K562 (cell line): ENCODE results near the gene FBXW9. TPM values are rescaled to one million over a fixed set of nuclear protein-coding genes. Genes with fewer than 3 reads are reported as not detected.

Source experiments
- BRD4 ChIP-seq: fragments of 200-600 bp; sonication (generic); IDR thresholded peaks from 2 replicates; pipeline ENCODE4 v1.6.1; 2017; ENCODE audit warnings: inconsistent platforms
- ELF4 ChIP-seq: fragments of 450-650 bp; formaldehyde crosslinking; IDR thresholded peaks from 2 replicates; pipeline ENCODE4 v1.4.0; 2022; ENCODE audit warnings: missing genetic modification characterization
- EP300 ChIP-seq: IDR thresholded peaks from 2 replicates; pipeline ENCODE4 v1.6.1; 2012; ENCODE audit warnings: low read length, improper control_type of control experiment
- KDM5B ChIP-seq: fragments of 200-600 bp; sonication (generic); IDR thresholded peaks from 2 replicates; pipeline ENCODE4 v1.6.1; 2012; ENCODE audit warnings: low read depth, mild to moderate bottlenecking, moderate library complexity, low read length, control low read depth, inconsistent platforms; ENCODE audit not compliant: insufficient replicate concordance
- MAFF ChIP-seq: IDR thresholded peaks from 2 replicates; pipeline ENCODE4 v1.6.1; 2012; ENCODE audit warnings: low read length, improper control_type of control experiment
- SETDB1 ChIP-seq: IDR thresholded peaks from one replicate; pipeline ENCODE4 v1.6.1; 2012; ENCODE audit warnings: low read length, control low read depth, inconsistent platforms
- SP1 ChIP-seq: sonication (generic); formaldehyde crosslinking; IDR thresholded peaks from 2 replicates; pipeline ENCODE4 v1.8.1; 2022; ENCODE audit warnings: mild to moderate bottlenecking, missing genetic modification reagents
- SRSF9 ChIP-seq: fragments of 200-400 bp; formaldehyde crosslinking; IDR thresholded peaks from 2 replicates; pipeline ENCODE4 v1.6.1; 2017; ENCODE audit warnings: low read depth, low read length, borderline replicate concordance
- TAF15 ChIP-seq: fragments of 200-400 bp; formaldehyde crosslinking; IDR thresholded peaks from 2 replicates; pipeline ENCODE4 v1.6.1; 2017; ENCODE audit warnings: mild to moderate bottlenecking, low read depth, low read length, moderate library complexity
- TGIF2 ChIP-seq: sonication (generic); formaldehyde crosslinking; IDR thresholded peaks from 2 replicates; pipeline ENCODE4 v1.8.1; 2022; ENCODE audit warnings: mild to moderate bottlenecking, missing genetic modification reagents, moderate library complexity
- ZNF124 ChIP-seq: sonication (generic); formaldehyde crosslinking; IDR thresholded peaks from 2 replicates; pipeline ENCODE4 v1.8.1; 2022; ENCODE audit warnings: missing genetic modification reagents
- ZNF174 ChIP-seq: fragments of 250-450 bp; sonication (Bioruptor Pico); IDR thresholded peaks from 2 replicates; pipeline ENCODE4 v1.4.0; 2020; ENCODE audit warnings: mild to moderate bottlenecking
- ZNF696 ChIP-seq: fragments of 250-450 bp; sonication (Bioruptor Pico); conservative IDR thresholded peaks from 2 replicates; pipeline ENCODE4 v1.4.0; 2020; ENCODE audit warnings: mild to moderate bottlenecking, moderate library complexity
- polyA plus RNA-seq, 8 experiments: library from polyadenylated mRNA; depleted of rRNA in 4 of 8; stranded (reverse) in 5 of 8; unstranded in 3 of 8; fragments of >200 nt; fragmentation: Nextera tagmentation in 2 of 8; fragmentation: Illumina TruSeq in 1 of 8; extraction: Ambion mirVana in 2 of 8; extraction: Trizol in 1 of 8; gene quantifications; 2 replicates each; pipeline versions ENCODE4 v1.2.1 to v1.2.3, GENCODE V29; 2011 to 2014; ENCODE audit warnings: inconsistent platforms in 1 of 8, missing spikeins in 1 of 8
- total RNA-seq, 7 experiments: library from RNA; depleted of rRNA in 6 of 7; stranded (reverse); fragments of >200 nt in 6 of 7; fragmentation: Illumina TruSeq in 2 of 7; extraction: Trizol in 2 of 7; gene quantifications; 2 replicates each; pipeline versions ENCODE4 v1.2.1 to v1.2.3, GENCODE V29; 2011 to 2021; ENCODE audit warnings: low replicate concordance in 1 of 7
- TF ChIP-seq, protein P1 (sequence below), 2 experiments: fragments of 150-350 bp in 1 of 2; IDR thresholded peaks; 2 replicates each; pipeline ENCODE4 v1.6.1; 2012 to 2016; ENCODE audit warnings: low read depth in 2 of 2, low read length in 2 of 2, mild to moderate bottlenecking in 1 of 2, moderate library complexity in 1 of 2
- TF ChIP-seq, protein P2 (sequence below): fragments of 250-450 bp; sonication (Bioruptor Pico); IDR thresholded peaks from 2 replicates; pipeline ENCODE4 v1.5.0; 2021; ENCODE audit warnings: mild to moderate bottlenecking, moderate library complexity
- TF ChIP-seq, protein P3 (sequence below): fragments of 250-450 bp; sonication (Bioruptor Pico); IDR thresholded peaks from 2 replicates; pipeline ENCODE4 v1.4.0; 2020; ENCODE audit warnings: mild to moderate bottlenecking, moderate library complexity, borderline replicate concordance

The FBXW9 gene
- total and polyA plus RNA-seq, 9 of the 15 experiments (the other 6 are each of a cell fraction or from before 2014, with no cell fraction given), result 0.23 to 21.7 (median 6.2) TPM

- TF ChIP-seq, protein P1, sequence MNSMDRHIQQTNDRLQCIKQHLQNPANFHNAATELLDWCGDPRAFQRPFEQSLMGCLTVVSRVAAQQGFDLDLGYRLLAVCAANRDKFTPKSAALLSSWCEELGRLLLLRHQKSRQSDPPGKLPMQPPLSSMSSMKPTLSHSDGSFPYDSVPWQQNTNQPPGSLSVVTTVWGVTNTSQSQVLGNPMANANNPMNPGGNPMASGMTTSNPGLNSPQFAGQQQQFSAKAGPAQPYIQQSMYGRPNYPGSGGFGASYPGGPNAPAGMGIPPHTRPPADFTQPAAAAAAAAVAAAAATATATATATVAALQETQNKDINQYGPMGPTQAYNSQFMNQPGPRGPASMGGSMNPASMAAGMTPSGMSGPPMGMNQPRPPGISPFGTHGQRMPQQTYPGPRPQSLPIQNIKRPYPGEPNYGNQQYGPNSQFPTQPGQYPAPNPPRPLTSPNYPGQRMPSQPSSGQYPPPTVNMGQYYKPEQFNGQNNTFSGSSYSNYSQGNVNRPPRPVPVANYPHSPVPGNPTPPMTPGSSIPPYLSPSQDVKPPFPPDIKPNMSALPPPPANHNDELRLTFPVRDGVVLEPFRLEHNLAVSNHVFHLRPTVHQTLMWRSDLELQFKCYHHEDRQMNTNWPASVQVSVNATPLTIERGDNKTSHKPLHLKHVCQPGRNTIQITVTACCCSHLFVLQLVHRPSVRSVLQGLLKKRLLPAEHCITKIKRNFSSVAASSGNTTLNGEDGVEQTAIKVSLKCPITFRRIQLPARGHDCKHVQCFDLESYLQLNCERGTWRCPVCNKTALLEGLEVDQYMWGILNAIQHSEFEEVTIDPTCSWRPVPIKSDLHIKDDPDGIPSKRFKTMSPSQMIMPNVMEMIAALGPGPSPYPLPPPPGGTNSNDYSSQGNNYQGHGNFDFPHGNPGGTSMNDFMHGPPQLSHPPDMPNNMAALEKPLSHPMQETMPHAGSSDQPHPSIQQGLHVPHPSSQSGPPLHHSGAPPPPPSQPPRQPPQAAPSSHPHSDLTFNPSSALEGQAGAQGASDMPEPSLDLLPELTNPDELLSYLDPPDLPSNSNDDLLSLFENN (IDR thresholded peaks at IDR 0.05; ENCODE audit: low read depth in 2 of 2, low read length in 2 of 2), result no peak
- TF ChIP-seq TGIF2 (CRISPR knock-in tag), result no peak
- TF ChIP-seq MAFF, result no peak
- no peak; the same call in 1 of the 2 replicates for TF ChIP-seq ELF4 (CRISPR knock-in tag)
- TF ChIP-seq, protein P2, sequence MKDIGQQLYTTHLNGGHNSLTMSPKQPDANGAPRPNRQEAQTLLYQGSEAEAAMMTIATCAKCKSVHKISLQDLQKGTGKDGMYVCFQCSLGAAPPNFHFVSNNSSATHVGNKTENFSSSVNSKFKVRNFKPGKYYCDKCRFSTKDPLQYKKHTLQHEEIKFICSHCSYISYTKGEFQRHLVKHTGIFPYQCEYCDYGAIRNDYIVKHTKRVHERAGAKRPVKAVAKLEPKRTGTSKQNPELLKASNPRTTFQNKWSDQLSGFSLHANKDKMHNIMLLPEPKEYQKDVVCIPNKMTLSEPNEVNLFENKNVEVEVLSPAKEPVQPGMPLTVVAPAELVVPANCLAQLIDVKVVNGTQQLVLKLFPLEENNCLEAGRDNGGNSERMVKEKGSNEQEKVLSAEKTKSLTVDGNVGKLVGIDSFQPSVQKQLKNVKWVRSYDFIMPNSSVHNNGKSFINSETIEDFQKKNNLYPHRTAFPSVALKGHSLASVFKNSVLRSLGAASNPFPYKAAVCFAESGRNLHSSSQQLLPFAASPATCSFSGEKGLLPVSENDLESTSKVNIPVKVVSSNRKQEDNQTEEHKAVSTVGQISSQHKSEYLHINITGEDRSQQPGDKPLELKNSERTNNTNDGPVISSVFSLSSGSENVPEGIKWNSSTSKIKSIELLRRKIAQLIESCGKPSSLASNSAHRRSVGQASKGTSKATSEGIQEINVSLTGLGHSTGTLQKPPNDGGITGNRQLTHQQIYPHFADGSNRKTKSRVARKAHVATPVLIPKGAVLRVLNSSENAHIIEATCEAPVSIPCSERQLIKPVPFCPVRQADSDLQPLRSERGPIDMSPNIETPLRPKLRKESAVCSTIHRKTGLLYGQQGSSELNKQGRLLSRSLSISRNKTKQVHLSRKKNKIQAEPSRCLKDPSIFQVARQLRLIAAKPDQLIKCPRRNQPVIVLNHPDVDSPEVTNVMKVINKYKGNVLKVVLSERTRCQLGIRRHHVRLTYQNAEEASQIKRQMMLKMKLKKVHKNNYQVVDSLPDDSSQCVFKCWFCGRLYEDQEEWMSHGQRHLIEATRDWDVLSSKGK (CRISPR knock-in tag), result no peak
- TF ChIP-seq SETDB1, result no peak
- TF ChIP-seq ZNF696, result no peak
- TF ChIP-seq, protein P3, sequence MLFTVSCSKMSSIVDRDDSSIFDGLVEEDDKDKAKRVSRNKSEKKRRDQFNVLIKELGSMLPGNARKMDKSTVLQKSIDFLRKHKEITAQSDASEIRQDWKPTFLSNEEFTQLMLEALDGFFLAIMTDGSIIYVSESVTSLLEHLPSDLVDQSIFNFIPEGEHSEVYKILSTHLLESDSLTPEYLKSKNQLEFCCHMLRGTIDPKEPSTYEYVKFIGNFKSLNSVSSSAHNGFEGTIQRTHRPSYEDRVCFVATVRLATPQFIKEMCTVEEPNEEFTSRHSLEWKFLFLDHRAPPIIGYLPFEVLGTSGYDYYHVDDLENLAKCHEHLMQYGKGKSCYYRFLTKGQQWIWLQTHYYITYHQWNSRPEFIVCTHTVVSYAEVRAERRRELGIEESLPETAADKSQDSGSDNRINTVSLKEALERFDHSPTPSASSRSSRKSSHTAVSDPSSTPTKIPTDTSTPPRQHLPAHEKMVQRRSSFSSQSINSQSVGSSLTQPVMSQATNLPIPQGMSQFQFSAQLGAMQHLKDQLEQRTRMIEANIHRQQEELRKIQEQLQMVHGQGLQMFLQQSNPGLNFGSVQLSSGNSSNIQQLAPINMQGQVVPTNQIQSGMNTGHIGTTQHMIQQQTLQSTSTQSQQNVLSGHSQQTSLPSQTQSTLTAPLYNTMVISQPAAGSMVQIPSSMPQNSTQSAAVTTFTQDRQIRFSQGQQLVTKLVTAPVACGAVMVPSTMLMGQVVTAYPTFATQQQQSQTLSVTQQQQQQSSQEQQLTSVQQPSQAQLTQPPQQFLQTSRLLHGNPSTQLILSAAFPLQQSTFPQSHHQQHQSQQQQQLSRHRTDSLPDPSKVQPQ (CRISPR knock-in tag), result peak; percentile 60; the same call in 1 of the 2 replicates
- TF ChIP-seq SRSF9, result no peak
- no peak for TF ChIP-seq TAF15
- TF ChIP-seq BRD4, result peak; percentile 84; the same call in 1 of the 2 replicates
- peak; percentile 72 for TF ChIP-seq KDM5B
- no peak; the same call in 1 of the 2 replicates for TF ChIP-seq EP300
- no peak for TF ChIP-seq ZNF174 (CRISPR knock-in tag)
- TF ChIP-seq SP1 (CRISPR knock-in tag), result peak; percentile 77
- no peak for TF ChIP-seq ZNF124 (CRISPR knock-in tag)
These were observed 15.1 kb downstream of the FBXW9 start, which contains the start of gene DHPS (continued) for GRCh38 chr19:12681074-12681987.
